Ovary (tissue), 3 donors: Measurements from ENCODE around the gene SLC45A2.

ENCODE experiments used
- EP300 ChIP-seq: sonication (generic); formaldehyde crosslinking; IDR thresholded peaks from one replicate; pipeline ENCODE4 v1.6.1; 2017; ENCODE audit warnings: antibody characterized with exemption
- POLR2A ChIP-seq: fragments of 450-650 bp; IDR thresholded peaks from one replicate; pipeline ENCODE4 v1.6.1; 2017; ENCODE audit warnings: antibody characterized with exemption, mild to moderate bottlenecking, moderate library complexity
- TF ChIP-seq, protein P1 (sequence below), 3 donors: fragments of 450-650 bp in 2 of 3; fragments of 200-600 bp in 1 of 3; IDR thresholded peaks; one replicate each; pipeline versions ENCODE4 v1.5.1 to v1.8.0; 2016 to 2022; ENCODE audit warnings: antibody characterized with exemption in 3 of 3, mild to moderate bottlenecking in 1 of 3
- donor health status: DM: no; HTN: no; CAD: no.

DNA sequence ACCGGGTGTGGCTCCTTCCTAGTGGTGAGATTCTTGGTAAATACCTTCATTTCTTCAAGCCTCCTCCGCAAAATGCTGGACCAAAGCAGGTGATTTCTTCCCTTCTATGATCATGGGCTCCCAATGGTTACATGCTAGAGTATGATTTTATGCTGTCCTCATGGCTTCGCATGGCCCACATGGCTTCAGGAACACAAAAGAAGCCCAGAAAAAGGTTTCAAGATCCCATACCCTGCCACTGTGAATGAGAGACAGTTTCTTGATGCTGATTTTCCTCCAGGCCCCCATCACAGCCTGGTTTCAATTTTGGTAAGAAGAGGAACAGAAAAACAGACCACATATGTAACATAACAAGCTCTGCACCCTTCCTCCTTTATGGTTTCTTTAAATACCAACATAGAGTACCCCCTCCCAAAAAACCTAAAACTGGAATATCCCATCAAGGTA, 50.7 kb downstream of the SLC45A2 start:
- TF ChIP-seq, protein P1, sequence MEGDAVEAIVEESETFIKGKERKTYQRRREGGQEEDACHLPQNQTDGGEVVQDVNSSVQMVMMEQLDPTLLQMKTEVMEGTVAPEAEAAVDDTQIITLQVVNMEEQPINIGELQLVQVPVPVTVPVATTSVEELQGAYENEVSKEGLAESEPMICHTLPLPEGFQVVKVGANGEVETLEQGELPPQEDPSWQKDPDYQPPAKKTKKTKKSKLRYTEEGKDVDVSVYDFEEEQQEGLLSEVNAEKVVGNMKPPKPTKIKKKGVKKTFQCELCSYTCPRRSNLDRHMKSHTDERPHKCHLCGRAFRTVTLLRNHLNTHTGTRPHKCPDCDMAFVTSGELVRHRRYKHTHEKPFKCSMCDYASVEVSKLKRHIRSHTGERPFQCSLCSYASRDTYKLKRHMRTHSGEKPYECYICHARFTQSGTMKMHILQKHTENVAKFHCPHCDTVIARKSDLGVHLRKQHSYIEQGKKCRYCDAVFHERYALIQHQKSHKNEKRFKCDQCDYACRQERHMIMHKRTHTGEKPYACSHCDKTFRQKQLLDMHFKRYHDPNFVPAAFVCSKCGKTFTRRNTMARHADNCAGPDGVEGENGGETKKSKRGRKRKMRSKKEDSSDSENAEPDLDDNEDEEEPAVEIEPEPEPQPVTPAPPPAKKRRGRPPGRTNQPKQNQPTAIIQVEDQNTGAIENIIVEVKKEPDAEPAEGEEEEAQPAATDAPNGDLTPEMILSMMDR (IDR thresholded peaks at IDR 0.05), result no peak
- TF ChIP-seq POLR2A (no peak), EP300 (no peak)
